Astrocyte (in vitro differentiated cells and primary cell): ENCODE results near the gene SLC44A5.

ENCODE experiments used
- CTCF ChIP-seq: IDR thresholded peaks from 2 replicates; pipeline ENCODE4 v1.5.1; 2011; ENCODE audit warnings: low read depth, mild to moderate bottlenecking, inconsistent platforms, low read length, moderate library complexity; ENCODE audit not compliant: insufficient read depth
- EZH2 ChIP-seq: IDR thresholded peaks from 2 replicates; pipeline ENCODE4 v1.6.1; 2012; ENCODE audit warnings: mild to moderate bottlenecking, low read length, inconsistent platforms; ENCODE audit not compliant: insufficient read depth

- no peak for TF ChIP-seq CTCF
- TF ChIP-seq EZH2, result no peak
Observed at GRCh38 chr1:75630004-75630594, 19.2 kb upstream of the SLC44A5 start.
